Colon (tissue), 2 donors: Measurements from ENCODE around the gene PTPA.

Experiments
- FAIRE-seq: peaks from 2 replicates; lab custom pipeline; 2012; peaks lifted over from hg19 to GRCh38; lab: Jason Lieb, UNC
- donor health status: control.
- donor health status: control.

The PTPA gene

DNA sequence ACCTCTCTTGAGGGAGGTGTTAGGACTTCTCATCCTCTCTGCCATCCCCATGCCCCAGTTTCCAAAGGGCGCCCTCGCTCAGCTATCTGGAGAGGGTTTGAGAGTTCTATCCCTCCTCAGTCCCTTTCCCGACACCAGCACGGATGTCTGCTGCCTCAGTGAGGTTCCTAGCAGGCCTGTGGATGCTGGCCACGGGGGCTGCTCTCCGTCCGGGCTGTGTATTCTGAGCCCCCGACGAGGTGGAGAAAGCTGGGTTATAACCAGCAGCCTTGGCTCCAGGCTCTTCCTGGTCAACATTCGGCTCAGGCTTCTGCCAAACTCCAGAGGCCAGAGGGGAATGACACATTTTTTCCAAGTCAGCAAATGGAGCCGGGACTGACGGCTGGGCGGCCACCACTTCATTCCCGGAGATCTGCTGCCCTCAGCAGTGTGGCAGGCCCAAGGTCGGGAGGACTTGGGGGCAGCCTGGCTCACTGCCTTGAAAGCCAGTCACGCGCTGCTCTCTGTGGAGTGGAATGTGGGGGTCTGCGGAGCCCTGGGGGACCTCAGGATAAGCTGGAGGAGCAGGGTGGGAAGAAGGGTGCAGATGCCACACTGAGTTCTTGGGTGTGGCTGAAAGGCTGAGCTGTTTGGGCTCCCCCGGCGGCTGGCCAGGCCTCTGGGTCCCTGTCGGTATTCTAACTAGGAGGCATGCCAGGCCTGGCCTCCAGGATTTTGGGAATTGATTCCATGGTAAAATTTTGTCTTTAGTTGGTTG is 27.4 kb downstream of the PTPA start:
- no peak for FAIRE-seq

DNA sequence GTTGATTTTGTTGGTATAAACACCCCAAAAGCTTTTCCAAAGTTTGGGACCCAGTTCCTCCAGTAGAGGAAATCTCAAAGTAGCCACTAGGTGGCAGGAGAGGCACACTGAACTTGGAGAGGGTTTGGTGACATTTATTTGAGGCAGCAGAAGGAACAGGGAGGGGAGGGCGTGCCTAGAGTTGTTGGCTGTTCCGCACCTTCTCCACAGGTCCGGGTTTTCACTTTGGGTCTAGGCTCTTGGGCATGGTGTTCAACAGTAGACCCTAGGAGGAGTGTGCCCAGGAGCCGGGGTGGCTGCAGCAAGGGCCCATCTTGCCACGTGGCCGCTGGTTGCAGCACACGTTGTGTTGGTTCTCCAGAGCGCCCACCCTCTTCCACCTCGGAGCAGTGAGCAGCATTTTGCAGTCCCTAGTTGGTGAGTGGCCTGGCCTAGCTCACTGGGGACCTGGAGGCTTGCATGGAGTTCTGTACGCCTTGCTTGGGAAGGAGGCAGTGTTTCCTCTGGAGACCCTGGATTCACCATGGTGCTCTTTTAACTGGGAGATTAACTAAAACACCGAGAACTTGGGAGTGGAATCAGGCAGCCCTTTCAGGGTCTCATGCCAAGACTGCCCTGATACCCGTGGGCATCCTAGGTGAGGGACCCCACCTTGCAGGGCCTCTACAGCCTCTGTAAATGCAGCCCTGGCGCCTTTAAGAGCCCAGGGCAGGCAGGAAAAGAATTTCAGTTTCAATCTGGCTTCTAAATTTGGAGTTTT is 28.2 kb downstream of the PTPA start:
- no peak for FAIRE-seq

DNA sequence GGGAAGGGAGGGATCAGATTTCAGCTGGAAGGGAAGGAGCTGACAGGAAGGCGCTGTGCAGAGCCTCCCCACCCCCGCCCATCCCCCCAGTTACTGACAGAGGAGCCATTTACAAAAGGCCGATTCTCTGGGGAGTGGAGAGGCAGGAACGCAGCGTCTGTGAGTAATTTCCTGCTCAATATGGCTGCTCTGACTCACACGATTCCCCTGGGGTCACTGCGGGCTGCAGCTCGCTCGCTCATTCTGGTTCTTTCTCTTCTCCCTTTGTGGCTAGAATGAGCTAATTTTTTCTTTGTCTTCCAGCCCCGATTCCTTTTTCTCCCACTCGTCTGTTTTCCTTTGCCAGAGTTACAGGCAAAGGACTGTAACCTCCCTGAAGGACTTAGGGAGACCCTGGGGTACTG is 28.8 kb downstream of the PTPA start:
- FAIRE-seq: no peak

DNA sequence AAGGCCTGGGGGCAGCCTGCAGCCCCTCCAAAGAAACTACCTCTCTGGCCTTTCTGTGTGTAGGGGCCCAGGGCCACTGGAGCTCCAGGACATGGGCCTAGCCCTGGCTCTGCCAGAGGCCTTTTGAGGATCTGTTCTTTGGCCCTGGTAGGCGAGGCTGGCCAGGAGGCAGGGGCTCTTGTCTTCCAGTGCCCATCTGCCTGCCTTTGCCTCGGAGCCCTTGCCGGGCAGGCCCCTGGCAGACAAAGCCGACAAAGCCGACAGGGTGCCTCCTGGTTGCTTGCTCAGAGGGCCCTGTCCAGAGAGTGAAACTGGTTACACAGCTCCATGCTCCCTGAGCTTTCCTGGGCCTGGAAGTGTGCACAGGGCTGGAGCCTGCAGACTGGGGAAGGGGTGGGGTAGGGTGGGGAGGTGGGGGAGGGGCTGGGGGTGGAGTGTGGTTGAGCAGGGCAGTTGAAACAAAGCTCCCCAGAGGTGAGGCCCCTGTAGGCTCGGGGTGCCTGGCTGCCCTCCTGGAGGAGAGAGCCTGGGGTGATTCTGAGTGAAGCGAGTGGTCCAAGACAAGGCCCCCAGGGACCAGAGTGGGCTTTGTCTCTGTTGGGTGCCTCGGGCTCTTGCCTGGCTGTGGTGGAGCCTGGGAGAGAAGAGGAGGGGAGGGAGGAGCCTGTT is 29.3 kb downstream of the PTPA start:
- no peak for FAIRE-seq

DNA sequence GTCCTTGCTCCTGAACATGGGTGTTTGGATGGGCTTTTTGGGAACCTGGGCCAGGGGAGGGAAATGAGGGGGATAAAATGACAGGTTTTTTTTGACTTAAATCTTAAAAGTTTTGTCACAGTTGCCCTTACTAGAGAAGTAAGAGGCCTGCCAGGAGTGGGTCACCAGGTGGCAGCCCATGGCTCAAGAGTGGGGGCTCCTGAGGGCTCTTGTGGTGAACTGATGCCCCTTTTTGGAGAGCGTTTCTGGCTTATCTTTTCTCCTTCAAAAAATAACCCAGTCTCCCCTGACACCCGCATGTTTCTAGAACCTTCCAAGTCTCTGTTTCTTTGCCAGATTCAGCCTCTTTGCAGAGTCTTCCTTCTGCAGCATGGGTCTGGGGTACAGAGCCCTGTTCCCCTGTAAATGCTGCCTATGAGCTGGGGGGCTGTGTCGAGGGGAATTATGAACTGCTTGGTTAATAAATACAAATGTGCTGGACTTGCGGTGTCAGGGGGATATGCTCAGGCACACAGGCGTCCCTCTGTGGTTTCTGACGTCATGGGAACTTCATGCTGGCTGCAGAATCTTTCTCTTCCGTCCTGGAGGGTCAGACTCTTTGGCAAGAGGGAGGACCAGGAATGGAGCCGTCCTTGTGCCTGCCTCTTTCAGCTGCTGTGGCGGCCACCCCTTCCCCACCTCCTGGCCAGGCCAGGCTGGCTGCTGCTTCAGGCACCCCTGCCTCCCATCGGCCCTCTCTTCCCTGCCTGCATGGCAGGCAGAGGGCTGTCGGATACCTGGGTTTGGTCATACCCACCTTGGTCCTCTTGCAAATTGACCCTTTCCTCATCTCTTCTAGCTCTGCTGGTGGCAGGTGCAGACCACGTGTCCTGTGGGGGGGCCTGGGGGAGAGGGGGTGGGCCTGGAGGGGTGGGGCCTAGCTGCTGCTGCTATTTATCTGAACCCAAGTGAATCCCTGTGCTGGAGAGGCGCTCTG is 30.1 kb downstream of the PTPA start:
- FAIRE-seq: no peak

DNA sequence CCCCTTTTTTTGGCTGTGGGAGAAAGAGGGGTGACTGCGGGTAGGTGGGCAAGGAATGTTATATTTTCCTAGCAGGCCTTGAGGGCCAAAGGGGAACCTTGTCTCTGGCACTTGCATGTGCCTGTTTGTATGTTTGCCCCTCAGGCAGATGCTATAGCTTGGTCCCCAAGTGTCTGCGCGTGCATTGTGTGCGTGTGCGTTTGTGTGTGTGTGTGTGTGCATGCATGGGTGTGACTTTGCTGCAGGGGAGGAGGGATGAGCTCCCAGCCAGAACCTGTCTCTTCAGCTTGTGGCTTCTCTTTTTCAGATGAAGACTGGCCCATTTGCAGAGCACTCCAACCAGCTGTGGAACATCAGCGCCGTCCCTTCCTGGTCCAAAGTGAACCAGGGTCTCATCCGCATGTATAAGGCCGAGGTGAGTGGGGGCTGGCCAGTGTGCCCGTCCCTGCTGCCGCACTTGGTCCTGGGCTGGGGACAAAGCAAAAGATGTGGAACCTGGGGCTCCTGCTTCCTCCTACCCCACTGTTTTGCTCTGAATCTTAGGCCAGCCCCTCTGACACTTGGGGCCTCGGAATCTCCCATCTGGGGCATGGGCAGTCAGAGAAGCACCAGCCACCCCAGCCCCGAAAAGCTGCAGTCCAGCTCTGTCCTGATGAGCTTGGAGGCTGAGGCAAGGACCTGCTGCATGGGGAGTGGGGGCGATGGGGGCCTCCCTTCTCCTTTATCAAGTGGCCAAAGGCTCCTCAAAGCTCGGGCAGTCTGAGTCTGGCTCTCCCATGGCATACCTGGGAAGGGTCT is 31.1 kb downstream of the PTPA start:
- no peak for FAIRE-seq

DNA sequence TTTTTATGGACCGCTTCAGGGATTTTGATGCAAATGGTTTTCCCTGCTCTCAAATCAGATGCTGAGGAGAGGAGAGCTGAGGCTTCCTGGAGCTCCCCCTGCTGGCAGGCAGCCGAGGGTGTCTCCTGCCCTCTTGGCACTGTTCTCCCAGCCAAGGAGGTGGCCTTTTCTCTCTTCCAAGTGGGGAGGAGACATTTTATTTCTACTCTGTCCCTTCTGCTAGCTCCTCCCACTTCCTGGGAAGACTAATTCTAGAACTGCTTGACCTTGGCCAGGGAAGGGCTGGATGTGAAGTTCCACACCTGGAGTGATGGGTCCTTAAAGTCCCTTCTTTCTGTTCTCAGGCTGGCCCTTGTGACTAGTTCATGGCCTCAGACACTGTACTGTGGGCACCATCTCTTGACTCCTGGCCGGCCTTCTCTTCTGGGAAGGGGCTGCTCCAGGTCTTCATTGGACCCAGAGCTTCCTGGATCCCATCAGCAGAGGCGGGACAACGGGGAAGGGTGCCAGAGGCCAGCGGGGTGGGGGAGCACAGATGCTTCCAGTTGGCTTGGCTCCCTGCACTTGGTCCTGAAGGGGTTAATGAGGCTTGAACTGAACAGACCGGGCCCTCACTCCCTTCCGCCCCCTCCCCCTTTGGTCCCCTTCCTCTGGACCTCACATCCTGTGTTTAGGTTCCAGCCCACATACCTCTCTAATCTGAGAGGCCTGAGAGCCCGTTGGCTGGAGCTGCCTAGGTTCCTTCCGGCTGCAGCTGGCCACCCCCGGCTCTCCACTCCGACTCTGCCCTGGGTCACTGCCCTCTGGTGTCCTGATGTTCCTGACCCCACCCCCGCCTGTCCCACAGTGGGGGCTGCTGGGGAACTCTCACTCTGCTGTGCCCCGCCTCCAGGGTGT is 32.1 kb downstream of the PTPA start:
- no peak for FAIRE-seq

DNA sequence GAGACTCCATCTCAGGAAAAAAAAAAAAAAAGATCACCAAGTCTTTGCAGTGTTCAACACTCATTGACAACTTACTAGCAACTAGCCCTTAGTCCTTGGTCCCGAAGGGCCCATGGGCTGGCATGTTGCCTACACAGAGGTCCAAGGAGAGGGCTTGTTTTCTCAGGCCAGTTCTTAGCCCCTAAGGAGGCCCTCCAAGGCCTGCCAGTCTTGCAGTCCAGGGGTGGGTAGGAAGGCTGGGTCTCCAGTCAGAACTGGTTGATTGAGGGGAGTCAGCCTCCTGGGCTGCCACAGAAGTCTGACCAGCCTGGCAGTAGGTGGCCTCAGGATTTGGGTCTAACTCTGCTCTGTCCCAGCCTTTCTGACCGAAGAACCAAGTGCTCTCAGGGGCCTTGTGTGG is 34.1 kb downstream of the PTPA start:
- FAIRE-seq: no peak

DNA sequence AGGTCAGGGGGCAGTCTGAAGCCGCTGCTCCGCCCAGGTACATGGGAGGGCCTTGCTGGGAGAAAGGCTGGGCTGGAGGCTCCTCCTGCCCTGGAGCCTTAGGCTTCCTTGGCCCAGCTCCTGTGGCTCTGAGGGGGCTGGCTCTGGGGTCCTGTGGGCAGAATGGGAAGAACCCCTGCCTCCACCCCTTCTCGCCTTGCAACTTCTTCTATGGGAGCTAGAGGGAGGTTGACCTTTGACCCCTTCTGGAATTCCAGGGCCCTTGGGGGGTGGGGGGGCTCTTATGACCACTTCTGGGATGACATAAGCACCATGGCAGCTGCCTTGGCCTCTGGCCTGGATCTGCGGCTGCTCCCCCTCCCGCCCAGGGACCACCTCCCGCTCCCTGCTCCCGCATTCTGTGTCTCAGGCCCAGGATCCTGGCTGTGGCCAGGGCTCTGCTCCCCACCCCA is 34.7 kb downstream of the PTPA start:
- FAIRE-seq: no peak

DNA sequence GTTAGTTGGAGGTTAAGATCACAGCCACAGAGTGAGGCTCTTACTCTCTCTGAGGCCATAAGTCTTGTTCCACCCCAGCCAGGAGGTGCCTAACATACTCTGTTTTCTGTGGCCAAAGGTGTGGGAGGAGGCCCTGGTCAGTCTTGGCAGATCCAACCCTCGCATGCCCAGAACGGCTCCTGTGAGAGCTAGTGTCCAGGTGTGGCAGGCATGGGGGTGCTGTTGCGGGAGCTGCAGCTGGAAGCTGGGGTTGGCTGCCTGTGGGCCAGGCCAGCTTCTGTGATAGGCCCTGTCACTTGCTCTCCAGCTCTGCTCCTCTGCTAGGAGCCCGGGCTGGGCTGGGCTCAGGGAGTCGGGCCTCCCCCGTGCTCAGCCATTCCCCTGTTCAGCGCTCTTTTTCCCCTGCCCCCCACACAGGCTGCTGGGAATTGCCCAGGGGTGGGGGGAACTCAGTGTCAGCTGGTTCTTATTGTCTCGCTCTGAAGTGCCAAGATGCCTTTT is 35.3 kb downstream of the PTPA start:
- no peak for FAIRE-seq

DNA sequence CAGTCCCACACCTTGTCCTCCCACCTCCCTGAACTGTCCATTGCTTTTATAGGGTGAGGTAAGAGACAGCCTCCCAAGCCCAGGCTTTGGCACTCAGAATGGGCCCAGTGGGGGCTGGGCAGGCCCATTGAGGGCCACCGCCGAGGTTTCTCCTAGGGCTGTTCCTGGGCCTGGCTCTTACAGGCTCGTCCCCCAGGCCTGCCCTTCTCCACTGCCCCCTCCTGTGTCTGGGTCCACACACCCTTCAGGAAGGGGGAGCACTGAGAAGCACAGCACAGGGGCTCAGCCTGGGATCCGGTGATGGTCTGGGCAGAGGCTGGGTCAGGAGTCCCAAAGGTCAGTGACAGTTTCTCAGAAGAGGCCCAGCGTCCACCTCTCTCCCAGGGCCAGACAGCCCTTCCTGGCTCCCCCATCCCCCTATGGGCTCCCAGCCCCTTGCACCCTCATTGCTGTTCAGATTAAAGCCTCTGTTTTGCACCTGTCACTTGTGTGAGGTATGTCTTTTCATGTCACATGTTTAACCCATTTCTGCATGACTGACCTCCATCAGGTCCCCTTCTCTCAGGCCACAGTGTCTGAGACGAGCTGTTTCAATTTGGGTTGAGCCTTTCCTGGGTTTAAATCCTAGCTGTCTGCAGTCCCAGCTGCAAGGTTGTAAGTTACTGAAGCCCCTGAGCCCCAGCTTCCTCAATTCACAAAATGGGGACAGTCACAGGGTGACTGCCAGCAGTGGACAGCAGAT is 37.4 kb downstream of the PTPA start:
- FAIRE-seq: no peak

DNA sequence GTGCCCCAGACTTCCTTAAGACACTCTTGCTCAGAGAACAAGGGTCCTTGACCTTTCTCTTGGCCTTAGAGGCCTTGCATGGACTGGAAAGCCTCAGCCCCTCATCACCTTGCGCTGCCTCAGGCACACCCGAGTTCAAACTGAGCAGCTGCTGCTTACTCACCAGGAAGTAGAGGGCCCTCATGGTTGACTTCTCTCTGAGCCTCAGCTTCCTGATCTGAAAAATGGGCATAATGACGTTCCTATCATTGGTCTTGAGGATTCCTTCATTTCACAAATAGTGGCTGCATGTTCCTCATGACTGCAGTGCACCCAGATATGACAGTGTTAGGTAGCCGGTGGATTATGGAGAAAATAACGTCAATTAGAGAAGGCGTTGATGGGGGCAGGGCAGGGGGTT is 38.2 kb downstream of the PTPA start:
- no peak for FAIRE-seq

DNA sequence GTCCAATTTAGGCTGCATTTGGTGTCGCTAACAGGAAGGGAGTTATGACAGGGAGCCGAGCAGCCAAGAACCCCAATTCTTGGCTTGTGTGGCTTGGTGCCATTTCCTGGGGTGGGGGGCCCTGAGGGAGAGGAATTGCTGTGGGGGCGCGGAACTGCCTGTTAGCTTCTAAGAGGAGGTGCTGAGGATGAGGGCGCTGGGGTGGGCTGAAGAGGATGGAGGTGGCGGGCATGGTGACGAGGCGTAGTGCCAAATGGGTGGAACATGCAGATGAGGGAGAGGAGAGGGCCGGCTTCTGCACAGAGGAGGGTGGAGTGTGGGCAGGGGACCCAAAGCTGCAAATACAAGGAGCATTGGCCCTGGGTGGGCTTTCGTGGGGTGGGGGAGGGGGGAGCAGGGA is 38.9 kb downstream of the PTPA start:
- FAIRE-seq: no peak

DNA sequence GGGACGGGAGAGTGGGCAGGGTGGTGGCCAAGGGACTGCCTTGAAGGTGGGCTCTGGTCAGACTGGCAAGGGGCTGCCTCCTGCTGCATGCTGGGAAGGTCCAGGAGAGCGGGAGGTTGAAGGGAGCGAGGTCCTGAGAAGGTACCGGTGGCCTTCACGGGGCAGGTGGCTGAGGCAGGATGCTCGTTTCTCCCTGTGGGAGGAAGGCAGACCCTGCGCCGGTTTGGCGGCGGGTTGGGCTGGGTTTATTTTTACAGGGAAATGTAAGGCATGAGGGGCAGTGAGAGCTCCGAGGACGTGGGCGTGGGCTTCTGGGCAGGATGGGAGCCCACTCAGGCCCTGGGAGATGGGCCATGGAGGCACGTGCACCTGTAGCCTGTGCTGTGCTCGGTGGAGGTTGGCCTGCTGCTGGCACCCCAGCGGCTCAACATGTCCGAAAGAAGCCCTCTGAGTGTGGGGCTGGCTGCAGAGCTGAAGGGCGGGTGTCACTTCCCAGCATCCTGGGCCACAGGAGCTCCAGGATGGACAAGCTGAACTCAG is 39.5 kb downstream of the PTPA start:
- FAIRE-seq: no peak

DNA sequence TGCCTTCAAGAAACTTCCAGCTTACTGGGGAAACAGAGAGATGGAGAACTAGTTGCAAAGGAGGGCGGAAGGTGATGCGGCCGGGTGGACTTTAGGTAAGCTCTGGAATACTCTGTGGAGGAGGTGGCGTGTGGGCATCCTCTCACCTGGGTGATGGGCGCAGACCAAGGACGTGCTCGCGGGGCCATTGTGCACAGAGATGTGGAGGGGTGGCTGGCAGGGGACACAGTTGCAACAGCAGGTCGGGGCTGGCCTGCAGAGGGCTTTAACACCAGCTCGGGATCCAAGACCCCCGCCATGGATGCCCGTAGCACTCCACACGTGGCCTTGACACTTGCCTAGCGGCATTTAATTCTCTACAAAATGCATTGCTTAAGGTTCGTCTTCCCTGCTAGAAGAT is 40.3 kb downstream of the PTPA start:
- no peak for FAIRE-seq

DNA sequence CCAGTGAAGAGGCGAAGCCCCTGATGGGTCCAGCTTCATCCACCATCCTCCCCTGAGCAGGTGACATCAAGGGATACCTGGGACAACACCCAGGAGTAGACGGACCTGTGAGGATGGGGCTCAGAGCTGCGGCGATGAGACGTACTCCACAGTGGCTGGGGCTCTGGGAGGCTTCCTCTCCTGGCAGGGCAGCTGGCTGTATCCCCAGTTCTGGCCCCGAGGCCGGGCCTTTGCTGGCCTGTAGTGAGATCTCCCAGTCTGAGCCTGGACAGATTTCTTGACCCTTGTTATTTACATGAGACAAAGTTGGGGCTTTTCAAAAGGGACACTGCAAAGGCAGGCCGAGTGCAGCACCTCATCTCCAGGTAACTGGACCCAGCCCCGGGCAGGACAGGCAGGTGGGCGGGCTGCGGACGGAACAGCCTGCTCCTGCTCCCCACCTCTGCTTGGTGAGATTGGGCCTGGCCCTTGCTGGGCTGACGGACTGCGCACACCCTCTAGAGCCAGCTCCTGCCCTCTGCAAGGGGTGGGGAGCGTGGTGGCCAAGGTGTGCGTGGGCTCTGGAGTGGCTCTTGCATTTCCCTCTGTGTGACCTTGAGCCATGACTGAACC is 43.8 kb downstream of the PTPA start:
- no peak for FAIRE-seq

DNA sequence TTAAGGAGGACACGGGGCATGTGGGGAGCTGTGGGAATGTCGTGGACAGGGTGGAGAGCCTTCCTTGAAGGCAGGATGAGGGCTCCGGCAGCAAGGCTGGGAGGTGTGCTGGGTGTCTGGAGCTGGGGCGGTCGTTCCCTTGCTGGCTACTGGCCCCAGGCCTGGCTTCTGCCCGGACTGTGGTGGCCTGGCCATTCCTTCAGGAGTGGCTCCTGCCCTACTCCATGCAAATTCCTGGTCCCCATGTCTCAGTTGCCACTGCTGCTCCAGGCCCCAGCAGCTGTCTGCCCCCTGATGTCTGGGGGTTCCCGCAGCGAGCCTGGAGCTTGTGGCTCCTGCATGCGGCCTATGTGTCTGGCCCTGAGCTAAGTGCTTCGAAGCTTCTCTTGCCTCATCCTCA is 44.9 kb downstream of the PTPA start:
- FAIRE-seq: no peak
